NCI-H524 treated with DMSO at 0.1 percent for 48 hours (cell line): ENCODE measurements around the gene TBCA.
"Not testable (repeated sequence)": the region's sequence is repeated elsewhere in the genome, so short reads cannot be mapped to it uniquely, and the experiment has no call there.

Experiments used
- DNase-seq: peaks from one replicate; lab custom pipeline; 2025; lab: John Stamatoyannopoulos, UW

The TBCA gene

GRCh38 chr5:77709340-77709739 is 66.8 kb downstream of the TBCA start:
- DNase-seq = no peak

- DNase-seq = no peak
Measured at GRCh38 chr5:77707791-77708190, 68.3 kb downstream of the TBCA start.

- not testable (repeated sequence) for DNase-seq
Measured at GRCh38 chr5:77699569-77699968, 76.6 kb downstream of the TBCA start.

- no peak for DNase-seq
Measured at GRCh38 chr5:77698920-77699319, 77.2 kb downstream of the TBCA start.

- no peak for DNase-seq
Measured at GRCh38 chr5:77697692-77698091, 78.4 kb downstream of the TBCA start.

GRCh38 chr5:77696120-77696519 is 80.0 kb downstream of the TBCA start:
- DNase-seq = no peak

GRCh38 chr5:77693913-77694312 is 82.2 kb downstream of the TBCA start:
- DNase-seq = no peak

- DNase-seq = no peak
Measured at GRCh38 chr5:77683171-77683732, 92.9 kb downstream of the TBCA start.

- DNase-seq = no peak
Measured at GRCh38 chr5:77670526-77670925, 105.6 kb downstream of the TBCA start.

- DNase-seq = no peak
Measured at GRCh38 chr5:77669677-77670076, 106.5 kb downstream of the TBCA start.

- DNase-seq = no peak
Measured at GRCh38 chr5:77663090-77663863, 112.9 kb downstream of the TBCA start.

GRCh38 chr5:77662635-77663034 is 113.5 kb downstream of the TBCA start:
- DNase-seq = no peak

GRCh38 chr5:77658662-77659061 is 117.5 kb downstream of the TBCA start:
- DNase-seq = no peak

- DNase-seq = no peak
Measured at GRCh38 chr5:77651343-77651742, 124.8 kb downstream of the TBCA start.

GRCh38 chr5:77650686-77651085 is 125.5 kb downstream of the TBCA start:
- DNase-seq = no peak

GRCh38 chr5:77649776-77650175 is 126.4 kb downstream of the TBCA start:
- DNase-seq = no peak

- DNase-seq = no peak
Measured at GRCh38 chr5:77645995-77646639, 130.0 kb downstream of the TBCA start.

- DNase-seq = no peak
Measured at GRCh38 chr5:77645158-77645994, 130.8 kb downstream of the TBCA start.

GRCh38 chr5:77644371-77645157 is 131.6 kb downstream of the TBCA start:
- DNase-seq = peak; percentile 5

- DNase-seq = peak; percentile 10
Measured at GRCh38 chr5:77643654-77644370, 132.3 kb downstream of the TBCA start.
